GM19328 (cell line): ENCODE measurements around the gene FBXL17.

Experiments
- ATAC-seq: cut with Tn5 transposase; IDR thresholded peaks from one replicate; pipeline ENCODE4 v1.9.1; 2021; ENCODE audit warnings: mild to moderate bottlenecking, moderate library complexity; ENCODE audit not compliant: unreplicated experiment

Gene FBXL17

DNA sequence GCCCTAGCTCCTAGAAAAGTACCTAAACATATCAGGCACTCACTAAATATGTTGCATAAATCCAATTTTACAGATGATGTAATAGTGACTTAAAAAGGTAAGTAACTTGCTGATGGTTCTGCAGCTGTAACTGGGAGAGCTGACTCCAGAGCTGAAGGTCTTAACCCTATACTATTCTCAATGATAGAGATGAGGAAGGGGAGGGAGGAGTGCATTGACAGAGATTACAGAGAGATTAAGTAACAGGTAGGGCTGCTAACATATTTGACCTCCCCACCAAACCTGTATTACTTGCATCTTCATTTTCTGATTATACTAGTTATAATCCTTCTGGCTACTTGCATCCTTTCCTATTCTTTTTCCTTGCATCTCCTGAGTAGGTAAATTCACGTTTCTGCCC lies 455.8 kb downstream of the FBXL17 start:
- no peak for ATAC-seq

DNA sequence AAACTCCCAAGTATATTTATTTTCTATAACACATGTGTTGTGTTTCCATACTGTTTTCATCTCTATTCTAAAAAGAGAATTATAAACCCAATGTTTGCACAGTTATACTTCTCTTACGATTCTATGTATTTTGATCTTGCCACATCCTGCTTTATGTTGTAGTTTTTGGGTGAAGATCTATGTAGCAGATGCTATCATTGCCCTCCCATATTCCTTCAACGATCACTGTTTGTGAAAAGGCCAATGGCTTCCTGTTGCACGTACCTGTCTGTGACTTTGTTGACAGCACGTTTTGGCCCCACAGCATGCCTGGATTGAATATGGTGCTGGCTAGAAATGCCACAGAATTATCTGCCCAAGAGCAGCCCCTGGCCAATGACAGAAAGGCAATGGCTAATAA lies 456.7 kb downstream of the FBXL17 start:
- ATAC-seq: no peak

DNA sequence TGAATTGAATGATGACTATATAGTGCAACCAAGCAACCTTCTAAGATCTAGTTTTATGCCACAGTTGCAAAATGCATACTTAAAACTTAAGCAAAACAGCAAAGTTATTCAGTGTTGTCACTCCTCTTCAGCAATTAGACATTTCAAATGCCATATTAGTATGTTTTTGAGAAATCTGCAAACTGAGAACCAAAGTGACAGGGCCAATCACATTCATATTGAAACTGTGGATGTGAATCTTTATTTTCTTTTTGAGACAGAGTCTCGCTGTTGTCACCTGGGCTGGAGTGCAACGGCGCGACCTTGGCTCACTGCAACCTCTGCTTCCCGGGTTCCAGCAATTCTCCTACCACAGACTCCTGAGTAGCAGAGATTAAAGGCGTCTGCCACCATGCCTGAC lies 461.9 kb downstream of the FBXL17 start:
- no peak for ATAC-seq

DNA sequence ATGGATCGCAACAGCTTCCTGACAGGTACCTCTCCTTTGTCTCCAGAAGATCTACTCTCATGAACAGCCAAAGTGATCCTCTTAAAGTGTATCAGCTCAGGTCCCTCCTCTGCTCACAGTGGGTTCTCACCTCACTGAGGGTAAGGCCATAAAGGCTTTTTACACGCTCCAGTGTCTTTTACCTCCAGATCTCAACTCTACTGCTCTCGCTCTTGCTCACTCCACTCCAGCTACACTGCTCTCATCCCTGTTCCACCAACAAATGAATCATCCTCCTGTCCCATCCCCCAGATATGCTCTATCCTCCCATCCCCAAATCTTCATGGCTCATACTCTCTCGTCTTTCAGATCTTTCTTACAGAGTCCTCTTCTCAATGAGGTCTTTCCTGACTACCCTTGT lies 462.5 kb downstream of the FBXL17 start:
- ATAC-seq: no peak

DNA sequence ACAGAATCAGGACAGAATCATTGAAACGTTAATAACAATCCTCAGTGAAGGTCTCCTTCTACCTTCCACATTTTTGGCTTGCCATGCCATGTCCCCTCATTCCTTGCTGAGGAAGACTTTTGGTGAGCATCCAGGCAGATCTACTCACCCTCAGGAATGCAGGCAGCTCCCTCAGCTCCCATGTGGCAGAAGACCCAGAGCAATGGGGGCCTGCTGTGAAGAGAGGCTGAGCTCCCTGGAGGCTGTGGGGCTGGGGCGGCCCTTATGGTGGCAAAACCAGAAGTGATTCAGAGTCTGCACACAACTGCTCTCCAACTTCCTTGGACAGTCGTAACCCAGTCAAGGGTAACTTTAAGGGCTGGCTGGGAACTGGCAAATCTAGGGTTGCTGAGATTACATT lies 463.9 kb downstream of the FBXL17 start:
- no peak for ATAC-seq

DNA sequence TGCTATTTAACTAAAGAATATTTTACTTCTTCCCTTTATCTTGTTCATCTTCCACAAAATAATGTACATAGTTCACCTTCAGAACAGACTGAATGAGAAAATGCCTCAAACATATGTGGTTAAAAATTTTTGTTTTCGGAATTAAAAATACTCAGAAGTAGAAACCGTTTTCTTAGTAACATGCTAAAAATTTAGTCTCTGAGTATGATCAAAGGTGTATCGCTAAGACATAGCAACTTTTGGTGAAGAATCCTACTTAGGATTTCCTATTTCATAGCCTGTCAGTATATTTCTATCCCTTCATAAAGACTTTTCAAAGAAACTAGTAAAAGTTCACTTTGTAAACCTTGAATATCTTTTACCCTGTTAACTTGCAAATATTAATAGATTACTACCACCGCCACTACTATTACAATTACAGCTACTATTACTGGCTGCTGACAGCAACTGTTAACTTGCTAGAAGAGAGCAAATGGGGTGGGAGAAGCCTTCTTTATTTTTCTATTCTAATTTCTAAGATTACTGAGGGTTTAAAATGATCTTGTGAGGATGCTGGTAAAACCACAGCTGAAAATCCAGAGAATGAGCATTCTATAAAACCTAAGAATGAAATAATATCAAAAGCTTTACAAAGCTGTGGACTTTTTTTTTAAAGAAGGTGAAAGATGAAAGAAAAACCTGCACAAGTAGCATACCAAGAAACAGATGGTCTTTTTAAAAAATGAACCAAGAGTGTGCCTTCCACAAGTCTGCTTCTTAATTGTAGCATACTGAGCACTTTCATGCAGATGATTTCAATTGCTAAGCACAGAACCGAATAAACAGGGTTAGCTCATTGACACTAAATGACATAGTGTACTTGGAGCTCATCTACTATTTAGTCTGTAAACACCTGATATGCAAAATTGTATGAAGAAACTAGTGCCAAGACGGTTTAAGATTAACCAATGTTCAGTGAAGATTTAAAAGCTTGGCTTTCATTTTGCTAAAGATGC lies 464.9 kb downstream of the FBXL17 start:
- no peak for ATAC-seq

DNA sequence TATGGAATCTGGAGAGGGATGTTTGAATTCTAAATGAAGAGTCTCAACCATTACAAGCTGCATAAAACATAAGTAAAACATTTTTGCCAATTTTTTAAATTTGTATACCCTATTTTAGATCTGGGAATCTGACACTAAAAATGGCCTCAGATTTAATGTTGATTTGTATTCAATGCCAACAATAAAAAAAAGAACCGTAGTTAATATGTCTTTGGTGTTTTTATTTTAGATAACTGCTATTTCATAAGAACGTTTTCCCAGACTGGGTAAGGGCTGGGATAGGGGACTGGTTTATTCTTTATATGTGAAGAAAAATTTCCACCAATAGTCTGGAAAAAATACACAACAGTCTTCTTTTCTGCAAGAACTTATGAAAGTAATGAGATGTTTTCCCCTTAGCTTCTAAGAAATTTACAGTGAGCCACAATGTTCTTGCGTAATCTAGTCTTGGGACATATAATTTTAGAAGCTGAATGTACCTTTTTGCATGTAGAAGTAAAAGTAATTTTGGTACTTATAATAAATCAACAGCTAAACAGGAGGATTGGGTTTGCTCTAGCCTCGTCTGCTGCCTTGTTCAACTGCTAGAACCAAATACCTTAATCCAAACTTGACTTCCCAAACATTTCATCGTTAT lies 466.6 kb downstream of the FBXL17 start:
- ATAC-seq: no peak

DNA sequence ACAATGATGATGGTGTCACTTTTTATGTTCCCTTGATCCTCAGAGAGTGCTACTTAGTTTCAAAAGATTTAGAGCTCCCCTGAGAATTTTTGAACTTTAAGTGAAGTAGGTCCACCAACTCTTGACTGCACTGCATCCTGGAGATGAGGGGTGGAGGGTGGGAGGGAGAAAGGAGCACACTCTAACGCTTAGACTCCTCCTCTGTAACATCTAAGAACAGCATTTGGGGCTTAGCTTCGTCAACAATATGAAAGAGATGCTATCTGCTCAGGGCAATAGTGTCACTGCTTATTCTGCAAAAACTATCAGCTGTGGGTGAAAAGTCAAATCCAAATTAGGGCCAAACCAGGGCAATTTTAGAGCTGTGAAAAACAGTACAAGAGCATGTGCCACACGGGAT lies 468.4 kb downstream of the FBXL17 start:
- ATAC-seq: no peak

DNA sequence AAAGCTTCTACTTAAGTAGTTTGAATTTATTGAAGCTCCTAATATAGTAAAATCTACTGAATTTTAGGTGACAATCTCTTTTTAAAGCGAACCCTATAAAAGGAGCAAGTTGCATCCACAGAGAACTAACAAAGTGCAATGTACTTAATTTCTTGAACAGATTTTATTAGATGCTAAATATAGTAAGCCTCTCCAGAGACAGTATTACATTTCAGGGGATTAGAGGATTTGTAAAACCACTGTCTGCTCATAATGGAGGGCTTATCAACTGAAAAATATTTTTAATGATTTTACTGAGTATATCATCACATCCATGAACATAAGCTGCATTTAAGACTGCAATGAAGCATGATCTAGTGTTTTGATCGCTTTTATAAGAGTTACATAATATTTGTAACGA lies 481.2 kb downstream of the FBXL17 start:
- no peak for ATAC-seq

DNA sequence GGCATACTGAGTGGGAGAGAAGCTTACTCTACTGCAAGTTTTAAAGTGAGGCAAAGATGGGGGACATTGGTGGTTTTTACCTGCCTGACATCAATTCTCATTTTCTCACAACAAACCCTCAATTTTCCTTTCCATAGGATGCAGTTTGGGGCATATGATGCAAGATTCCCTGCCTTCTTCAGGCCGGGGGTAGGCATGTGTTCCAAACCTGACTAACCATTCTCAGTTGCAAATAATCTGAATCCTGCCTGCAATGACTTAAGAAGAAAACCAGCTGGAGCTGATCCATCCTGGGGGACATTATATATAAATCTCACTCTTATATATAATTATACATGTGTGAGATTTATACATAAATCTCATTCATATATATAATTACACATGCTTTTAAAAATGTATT lies 487.5 kb downstream of the FBXL17 start:
- ATAC-seq: no peak

DNA sequence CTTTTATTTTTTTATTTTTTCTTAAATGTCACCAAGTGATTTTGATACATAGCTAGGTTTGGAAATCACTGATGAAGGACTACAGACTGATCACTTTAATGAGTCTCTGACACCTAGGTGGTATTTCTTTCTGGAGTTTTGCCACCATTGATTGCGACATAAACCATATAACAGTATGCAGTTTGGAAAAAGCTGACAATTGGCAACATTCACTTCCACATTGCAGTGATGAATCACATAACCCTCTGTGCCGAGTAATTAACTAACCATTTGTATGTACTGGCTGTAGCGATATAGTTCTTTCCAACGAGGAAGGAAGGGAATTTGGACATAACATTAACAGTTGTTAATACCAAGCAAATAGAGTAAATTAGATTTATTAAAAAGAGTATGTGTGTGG lies 488.3 kb downstream of the FBXL17 start:
- no peak for ATAC-seq

DNA sequence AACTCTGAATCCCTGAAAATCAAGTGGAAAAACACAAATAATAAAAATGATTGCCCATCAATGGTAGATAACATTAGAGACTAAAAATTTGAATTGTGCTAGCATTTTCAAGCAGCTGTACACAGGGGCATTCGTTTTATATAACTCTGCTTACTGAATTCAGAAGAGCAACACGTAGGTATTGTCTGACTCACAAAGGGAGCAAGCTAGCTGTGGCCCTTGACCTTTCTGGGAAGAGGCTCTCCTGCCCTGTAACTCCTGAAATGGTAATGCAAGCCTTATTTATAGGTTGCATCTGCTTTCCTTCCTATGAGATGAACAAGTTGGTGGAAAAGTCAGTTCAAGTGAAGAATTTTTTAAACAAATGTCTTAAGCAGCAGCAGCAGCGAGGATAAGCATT lies 492.5 kb downstream of the FBXL17 start:
- no peak for ATAC-seq

DNA sequence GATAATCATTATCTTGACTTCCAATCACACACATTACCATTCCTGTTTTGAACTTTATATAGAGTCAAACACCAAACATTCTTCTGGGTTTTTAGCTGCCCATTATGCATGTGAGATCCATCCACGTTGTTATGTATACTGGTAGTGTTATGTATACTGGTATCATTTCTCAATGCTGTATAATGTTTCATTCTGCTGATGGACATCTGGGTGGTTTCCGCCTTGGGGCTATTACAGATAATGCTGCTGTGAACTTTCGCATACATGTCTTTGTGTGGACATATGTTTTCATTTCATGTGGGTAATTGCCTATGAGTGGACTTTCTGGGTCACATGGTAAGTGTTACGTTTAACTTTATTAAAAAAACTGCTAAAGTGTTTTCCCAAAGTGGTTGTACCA lies 493.4 kb downstream of the FBXL17 start:
- no peak for ATAC-seq

DNA sequence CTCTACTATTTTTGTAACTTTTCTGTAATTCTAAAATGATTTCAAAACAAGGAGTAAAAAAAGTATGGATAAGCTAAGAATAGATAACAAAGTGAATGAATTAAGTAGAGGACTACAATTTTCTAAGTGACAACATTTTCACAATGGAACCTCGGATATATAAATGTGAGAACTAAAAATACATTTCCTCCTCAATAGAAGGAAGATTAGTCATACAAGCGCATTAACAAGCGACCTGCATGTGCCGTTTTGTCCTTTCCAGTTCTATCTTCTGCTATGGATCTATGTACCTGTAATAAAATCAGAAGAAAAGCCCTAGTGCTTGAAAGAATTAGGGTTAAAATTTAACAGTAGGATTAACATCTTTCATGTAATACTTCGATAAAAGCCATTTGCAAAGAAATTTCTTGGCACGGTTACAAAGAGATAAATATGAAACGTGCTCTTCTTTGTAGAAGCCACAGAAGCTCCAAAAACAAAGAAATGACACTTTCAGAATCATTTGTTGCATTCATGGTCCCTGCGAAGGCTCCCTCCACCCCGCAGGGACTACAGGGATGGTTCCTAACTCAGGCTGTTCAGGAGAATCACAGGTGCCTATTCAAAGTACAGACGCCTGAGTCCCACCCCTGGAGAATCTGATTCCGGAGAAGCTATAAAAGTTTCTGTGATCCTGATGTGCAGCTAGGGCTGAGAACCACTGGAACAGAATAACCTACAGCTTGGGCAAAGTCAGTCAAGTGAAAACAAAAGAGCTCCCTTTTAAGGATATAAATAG lies 494.5 kb downstream of the FBXL17 start:
- ATAC-seq: no peak

DNA sequence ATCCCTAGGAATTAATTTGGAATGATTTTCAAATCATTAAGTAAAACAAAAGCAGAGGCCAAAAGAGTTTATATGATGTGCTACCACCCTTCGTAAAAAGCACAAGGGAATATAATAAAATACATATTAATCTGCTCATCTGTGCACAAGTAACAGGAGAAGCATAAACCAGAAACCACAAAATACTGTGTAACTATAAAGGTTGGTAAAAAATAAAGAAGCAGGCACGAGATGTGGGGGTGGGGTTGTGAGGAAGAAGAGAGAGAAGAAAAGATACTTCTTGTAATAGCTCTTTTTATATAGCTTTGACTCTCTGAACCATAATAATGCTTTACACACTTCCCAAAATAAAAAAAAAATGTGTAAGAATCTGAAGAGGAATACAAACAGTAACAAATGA lies 496.3 kb downstream of the FBXL17 start:
- no peak for ATAC-seq

DNA sequence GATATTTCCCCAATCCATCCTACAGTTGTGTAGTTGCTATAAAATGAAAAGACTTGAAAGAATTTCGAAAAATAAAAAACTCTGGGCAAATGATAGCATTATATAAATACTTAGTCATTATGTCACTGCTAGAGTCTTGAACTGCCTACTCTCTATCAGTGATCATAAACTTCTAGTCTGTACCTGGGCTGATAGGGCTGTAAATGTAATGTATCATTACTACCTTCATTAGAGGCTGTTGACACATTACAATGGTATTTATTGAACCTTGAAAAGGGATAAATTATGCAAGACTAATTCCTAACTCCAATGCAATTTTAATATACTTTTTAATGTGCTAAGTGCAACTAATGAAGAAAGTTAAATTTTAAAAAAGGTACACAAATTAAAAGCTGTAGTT lies 497.0 kb downstream of the FBXL17 start:
- ATAC-seq: no peak

DNA sequence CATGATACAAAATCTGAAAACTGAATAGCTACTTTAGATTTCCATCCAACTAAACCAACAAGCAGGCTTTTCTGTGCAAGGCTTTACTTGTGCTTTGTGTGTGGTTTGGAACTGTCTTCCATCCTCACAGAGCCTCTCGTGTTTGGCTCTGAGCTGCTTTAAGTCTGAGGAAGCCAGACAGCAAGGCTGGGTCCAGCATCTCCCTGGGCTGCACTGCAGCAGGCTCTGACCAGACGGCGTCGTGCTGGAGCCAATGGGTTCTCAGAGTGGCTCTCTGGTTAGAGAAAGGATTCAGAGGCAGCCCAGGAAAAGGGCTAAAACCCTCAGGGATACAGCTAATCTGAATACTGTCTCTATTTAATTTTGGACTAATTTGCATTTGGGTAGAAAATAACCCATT lies 503.2 kb downstream of the FBXL17 start:
- ATAC-seq: no peak

DNA sequence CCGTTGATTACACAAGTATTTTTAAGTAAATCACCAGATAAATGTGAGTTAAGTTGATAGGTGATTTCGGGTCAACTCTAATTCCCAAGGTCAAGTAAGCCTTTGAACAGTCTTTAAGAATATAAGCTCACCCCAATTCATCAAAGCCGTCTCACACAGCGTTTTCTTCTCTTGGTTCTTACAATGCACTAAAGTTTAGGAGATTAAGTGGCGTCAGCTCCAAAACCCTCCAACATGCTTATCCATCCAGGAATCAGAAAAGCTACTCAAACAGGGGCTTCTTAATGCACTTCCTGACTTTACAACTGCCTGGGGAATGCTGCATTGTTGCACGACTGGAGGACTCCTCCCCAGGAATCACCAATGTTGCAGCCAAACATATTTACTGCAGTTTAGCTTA lies 505.0 kb downstream of the FBXL17 start:
- ATAC-seq: no peak

DNA sequence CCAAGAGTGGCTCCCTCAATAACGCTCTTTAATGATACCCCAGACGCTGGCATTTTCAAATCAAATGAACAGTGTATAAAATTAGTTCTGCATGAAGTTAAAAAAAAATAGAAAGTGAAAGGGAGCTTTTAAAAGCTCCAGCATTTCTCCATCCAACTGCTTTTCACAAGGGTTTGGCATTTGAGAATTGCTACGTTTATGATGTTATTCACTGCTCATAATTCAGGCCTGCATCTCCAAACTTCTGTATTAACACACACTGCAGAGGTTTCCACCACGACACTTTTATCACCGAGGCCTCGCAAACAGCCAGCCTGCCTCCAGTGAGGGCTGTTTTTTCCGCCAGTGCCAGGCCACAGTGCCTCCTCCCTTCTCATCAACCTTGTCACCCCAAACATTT lies 505.6 kb downstream of the FBXL17 start:
- ATAC-seq: no peak

DNA sequence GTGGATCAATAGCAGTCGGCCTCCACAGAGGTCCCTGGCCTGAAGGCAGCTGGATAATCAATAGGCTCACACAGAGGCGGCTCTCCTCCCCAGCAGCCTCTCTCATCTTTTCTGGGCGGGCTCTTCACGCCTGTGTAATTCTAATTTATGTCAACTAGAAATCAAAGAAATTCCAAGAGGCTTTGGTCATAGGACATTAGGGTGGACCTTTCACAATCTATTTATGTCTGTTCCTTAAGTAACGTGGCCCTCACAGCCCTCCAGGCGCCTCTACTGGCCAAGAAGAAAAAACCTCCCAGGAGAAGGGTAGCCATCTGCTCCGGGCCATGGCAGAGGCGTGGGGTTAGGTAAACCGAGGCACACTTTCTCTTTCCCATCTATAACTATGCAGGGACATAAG lies 506.1 kb downstream of the FBXL17 start:
- ATAC-seq: no peak

DNA sequence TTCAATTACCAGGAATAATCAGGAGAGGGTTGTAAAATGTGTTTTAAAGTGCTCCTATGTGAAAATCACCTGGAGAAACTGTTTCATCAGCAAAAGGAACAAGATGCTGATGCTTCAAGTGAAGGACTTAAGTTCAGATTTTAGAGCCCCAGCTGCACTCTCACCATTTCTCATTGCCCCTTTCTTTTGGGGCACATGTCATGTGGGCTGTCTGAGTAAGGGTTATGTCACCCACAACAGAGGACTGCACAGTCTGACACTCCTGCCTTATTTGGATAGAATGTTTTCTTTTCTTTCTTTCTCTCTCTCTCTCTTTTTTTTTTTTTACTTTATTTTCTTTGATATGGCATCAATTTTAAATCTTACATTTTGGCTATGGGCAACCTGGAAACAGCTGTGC lies 507.1 kb downstream of the FBXL17 start:
- no peak for ATAC-seq

DNA sequence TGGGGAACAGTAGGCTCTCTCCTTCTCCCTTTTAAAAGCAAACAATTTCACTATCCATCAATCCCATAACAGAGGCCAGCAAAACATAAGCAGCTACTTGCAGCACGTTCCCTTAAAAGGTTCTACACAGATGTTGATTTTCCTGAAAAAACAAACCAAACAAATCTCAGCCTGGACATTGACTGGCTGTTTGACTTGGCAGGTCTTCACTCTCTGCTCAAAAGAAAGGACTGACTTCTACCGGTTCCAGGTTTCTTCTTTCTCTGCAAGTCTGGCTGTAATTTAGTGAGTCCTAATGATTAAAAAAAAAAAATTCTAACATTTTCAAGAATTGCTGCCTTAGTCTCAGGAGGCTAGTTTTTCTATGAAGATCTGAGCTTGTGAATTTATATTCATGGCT lies 508.0 kb downstream of the FBXL17 start:
- no peak for ATAC-seq
